C1 segment of cervical spinal cord (tissue), 14 donors: ENCODE data around the gene ACAP1.

Experiments used
- DNase-seq, 14 donors: peaks; one replicate each; lab custom pipeline; 2025; lab: John Stamatoyannopoulos, UW

ACAP1 gene

DNA sequence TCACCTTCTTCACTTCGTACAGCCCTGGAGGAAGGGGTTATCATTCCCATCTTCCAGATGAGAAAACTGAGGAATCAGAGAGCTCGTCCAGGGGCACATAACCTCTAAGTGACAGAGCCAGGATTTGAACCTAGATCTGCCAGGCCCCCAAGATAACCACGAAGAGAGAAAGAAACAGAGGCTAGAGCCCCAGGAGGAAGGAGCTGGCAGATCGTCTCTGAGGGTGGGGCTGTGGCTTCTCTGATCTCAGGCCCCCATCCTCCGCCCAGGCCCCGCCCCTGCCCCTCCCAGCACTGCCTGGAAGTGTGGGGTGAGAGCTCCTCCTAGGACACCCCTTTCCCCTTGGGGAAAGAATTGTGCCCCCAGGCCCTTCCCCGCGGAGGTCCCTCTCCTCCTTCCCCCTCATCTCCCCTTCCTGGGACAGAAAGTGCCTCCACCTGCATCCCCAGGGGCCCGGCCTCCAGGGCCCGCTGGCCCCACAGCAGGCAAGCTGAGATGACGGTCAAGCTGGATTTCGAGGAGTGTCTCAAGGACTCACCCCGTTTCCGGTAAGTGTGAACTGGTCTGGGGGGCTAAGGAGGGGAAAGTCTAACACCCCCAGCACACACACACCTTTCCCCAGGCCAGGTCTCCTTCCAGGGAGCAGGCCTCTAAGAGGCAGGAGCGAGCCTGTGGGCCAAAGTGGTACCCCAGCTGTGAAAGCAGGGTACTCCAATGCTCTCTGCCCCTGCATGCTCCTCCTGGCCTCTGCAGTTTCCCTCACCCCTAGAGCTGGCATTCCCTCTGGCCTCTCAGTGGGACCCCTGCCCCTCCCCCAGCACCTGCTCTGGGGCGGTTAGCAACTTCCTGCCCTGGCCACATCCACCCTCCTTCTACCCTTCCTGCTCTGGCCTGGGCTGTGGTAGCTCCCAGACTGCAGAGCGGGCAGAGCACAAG lies at the start of gene ACAP1:
Gene ACAP1 (plus strand): TSS at position 290 of the 936 bp plus-strand sequence. CDS start 206 bp downstream, at position 496.
- DNase-seq: no peak

GRCh38 chr17:7289256-7290032 lies 46.9 kb upstream of the ACAP1 start:
- no peak for DNase-seq

DNA sequence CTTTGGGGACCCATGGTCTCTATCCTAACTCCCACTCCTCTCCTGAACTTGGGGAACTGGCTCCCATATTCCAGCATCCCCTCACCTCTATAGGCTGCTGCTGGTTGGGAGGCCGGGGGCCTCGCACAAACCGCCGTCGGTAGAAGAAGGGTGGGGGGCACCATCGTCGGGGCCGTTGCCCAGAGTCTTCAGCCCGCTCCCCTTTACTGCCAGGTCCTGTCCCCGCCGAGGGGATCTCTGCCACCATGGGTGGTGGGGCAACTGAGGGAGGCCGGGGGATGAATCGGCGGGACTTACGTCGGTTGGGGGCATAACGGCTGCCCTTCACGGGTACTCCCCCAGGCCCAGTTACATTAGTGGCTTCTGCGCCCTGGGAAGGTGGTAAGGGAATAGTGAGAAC lies 46.2 kb upstream of the ACAP1 start:
- DNase-seq: no peak

DNA sequence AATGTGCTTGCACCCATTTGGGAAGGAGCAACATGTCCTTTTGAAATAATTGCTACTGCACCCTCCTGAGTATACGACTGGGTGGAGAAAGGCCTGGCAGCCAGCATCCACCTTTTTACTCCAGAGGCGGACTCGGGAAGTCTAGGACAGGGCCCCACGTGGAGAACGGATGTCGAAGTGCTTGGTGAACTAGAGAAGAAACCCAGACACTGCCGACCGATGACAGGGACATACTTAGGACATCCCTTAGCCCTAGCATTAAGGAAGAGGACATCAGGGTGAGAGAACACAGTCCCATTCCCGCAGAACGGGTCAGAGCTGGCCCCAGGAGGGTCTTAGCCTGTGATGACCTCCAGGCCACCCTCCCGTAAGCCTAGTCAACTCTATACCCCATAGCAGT lies 45.6 kb upstream of the ACAP1 start:
- DNase-seq: no peak

DNA sequence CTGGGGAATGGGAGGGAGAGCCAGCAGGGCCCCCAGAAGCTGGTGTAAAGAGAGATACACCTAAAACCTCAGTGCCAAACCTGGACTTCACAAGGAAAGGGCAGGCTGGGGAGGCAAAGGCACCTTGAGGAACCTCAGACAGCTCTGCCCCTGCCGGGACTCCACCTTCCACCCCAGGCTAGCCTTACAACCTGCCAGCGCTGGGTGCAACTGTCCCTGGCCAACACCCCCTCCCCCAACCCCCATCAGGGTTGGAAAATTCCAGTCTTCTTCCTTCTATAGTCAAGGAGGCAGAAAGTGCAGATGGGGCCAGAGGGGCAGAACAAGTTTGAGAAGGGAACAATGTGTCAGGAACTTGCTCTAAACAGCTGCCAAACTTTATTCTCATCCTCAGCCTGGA lies 44.1 kb upstream of the ACAP1 start:
- DNase-seq: no peak

DNA sequence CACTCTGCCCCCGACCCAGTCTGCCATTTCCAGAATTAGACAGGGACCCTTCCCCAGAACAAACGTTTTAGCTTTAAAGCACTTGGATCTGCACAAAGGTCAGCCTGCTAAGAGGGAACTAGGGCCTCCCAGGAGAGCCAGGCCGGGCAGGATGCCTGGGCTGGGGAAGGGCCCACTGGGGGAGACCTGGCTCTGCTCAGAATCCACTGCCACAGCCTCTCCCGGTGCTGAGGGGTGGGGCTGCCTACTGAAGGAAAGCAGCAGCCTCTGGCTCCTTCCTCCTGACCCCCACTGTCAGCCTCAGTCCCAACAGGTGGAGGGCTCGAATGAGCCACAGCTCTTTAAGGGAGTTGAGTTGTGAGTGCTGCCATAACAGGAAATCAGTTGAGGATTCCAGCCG lies 43.6 kb upstream of the ACAP1 start:
- peak in 1 of 14 donors; percentile 26 for DNase-seq

DNA sequence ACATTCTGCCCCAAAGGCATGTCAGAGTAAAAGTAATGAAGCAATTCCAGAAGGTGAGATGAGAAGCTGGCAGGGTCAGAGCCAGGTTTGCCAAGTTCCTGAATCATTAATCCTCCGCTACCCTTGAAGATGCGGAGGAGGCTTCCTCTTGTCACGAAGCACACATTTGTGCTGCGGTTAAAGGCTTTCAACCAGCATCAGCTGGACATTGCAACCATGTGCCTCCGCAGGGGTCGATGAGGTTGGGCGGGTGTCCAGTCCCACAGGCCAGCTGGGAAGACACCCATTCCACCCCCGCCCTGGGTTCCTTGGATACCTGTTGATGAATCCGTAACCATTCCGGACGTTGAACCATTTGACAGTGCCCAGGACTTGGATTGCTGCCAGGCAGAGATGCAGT lies 43.2 kb upstream of the ACAP1 start:
- no peak for DNase-seq

GRCh38 chr17:7293816-7294613 lies 42.3 kb upstream of the ACAP1 start:
- no peak for DNase-seq

DNA sequence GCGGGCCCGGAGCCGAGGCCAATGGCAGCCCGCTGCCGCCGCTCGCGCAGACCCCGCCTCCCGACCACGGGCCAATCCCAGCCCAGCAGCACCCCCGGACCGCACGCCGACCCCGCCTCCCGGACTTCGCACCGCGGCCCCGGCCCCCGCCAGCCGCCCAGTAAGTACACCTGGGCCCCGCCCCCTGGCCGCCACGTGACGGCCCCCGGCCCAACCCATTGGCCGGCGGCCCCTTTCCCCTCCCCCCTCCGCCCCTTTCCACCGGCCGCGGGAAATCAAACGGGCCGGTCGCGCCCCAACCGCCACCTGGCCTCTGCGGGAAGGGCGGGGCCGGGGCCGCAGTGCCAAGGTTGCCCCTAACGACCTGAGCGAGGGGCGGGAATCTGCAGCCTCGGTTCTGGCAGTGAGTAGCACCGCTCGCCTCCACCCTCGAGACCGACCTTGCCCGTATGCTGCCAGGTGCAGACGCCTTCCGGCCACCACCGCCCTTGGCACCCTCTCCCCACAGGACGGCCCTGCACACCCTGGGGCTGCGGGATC lies 41.6 kb upstream of the ACAP1 start, which contains the start of gene YBX2:
Gene YBX2 (minus strand): TSS at position 26 of the 540 bp plus-strand sequence. CDS start 139 bp downstream, outside the sequence.
- DNase-seq: peak in 1 of 14 donors; percentile 12

DNA sequence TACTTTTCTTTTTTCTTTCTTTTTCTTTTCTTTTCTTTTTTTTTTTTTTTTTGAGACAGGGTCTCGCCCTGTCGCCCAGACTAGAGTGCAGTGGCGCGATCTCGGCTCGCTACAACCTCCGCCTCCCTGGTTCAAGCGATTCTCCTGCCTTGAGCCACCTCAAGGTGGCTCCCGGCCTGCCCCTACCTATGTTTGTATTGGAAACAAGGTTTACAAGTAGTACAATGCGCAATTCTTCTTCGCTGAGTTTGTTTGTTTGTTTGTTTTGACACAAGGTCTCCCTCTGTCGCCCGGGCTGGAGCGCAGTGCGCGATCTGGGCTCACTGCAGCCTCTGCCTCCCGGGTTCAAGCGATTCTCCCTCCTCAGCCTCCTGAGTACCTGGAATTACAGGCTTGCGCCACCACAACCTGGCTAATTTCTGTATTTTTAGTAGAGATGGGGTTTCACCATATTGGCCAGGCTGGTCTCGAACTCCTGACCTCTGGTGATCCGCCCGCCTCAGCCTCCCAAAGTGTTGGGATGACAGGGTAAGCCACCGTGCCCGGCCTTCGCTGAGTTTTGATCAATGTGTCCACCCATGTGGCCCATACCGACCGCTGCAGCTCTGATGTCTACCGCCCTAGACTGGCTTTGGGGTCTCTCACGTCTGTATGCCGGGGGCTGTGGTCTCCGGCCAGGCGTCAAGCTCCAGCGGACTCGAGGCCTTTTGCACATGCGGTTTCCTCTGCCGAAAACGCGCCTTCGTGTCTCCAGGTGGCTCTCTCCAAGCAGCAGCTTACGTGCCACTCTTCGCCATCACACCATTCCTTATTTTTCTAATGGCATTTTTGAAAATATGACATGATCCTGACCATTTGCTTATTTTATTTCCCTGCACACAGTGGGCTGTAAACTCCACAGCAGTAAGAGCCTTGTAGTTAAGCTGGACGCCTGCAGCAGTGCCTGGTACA lies 40.8 kb upstream of the ACAP1 start:
- no peak for DNase-seq

GRCh38 chr17:7296189-7296861 lies 40.0 kb upstream of the ACAP1 start:
- DNase-seq: peak in 13 of 14 donors; percentile 20 to 85 (median 54)

GRCh38 chr17:7304179-7304578 lies 32.1 kb upstream of the ACAP1 start:
- no peak for DNase-seq

DNA sequence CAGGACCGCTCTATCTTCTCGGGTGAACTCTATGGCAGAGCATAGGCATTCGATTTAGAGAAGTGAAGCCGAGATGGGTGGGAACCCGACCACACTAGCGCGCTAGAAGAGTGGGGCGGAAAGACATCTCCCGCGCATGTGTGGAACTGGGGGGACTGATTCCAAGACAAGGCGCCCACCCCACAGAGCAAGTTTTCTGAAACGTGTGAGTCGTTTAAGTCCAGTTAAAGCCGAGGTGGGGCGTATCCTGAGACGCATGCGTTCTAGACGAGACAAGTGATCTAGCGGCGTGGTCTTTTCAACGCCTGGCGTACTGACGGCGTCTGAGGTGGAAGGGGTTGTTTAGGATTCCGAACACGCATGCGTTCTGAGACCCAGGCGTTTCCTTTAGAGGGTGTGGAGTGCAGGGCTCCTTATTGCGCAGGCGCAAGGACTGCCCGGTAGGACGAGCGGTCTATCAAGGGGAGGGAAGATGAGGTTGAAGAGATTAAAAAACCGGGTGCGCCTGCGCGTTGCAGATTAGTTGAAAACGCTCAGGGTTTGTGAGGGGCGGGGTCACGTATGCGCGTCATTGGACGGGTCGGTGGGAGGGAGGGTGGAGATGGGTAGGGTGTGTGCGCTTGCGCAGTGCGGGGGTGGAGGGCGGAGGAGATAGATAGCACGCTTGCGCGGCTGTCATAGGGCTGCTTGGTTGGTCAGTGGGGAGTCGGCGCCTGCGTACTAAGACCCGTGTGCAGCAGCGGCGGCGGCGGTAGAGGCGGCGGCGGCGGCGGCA lies 29.2 kb upstream of the ACAP1 start, which contains the start of gene EIF5A:
Gene EIF5A (plus strand): TSS at position 718 of the 775 bp plus-strand sequence. CDS start 2,008 bp downstream, outside the sequence.
- peak; percentile 94 to 100 (median 99) for DNase-seq

DNA sequence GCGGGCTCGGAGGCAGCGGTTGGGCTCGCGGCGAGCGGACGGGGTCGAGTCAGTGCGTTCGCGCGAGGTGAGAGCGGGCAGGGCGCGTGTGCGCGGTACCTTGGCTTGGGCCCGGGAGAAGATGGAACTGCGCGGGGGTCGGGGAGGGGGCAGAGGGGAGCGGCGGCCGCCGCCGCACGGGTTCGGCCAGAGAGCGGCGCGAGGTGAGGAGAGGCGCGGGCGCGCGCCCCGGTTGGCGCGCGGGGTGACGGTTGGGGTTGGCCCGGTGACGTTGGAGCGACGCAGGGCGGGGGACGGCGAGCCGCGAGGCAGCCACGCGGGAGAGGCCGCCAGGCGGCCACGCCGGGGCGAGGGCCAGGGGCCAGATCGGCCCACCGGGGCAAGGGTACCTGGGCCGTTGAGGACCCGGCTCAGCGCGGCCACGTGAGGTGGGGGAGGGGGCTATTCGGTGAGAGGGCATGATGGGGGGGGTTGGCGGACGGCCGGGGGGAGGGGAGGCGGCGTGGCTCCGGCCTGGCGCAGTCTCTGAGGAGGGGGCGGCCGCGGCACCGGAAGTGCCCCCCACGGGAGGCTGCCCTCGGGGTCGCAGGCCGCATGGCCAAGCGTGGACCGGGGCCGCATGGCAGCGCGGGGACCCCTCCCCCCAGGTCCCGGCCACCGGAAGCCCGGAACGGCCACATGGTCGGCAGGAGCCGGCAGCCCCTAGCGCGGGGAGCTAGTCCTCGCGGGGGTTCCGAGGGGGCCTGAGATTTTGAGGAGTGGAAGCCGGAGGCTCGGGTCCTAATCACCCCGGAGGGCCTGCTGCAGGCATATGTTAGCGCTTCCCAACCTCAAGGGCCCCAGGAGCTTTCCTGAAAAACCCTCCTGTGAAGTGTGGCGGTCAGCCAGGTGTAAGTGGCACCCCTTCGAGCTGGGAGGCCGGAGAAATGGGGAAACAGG lies 28.4 kb upstream of the ACAP1 start:
- peak in 3 of 14 donors; percentile 22 to 42 (median 38) for DNase-seq

GRCh38 chr17:7308625-7309433 lies 27.5 kb upstream of the ACAP1 start:
- DNase-seq: peak in 10 of 14 donors; percentile 15 to 64 (median 46)

- DNase-seq: no peak
Observed at GRCh38 chr17:7309628-7310027, 26.7 kb upstream of the ACAP1 start.
